Endodermal cell (in vitro differentiated cells): Measurements from ENCODE around the gene GDF2. TPM values are rescaled to one million over a fixed set of nuclear protein-coding genes. Genes with fewer than 3 reads are reported as not detected.

Experiments
- DNase-seq: peaks from one replicate; pipeline ENCODE4 v3.0.0-alpha.2; 2017
- H3K27ac ChIP-seq: 2 replicates; pipeline ENCODE4 v1.5.1; 2013; ENCODE audit warnings: mild to moderate bottlenecking, low read depth, low read length, moderate library complexity
- H3K27me3 ChIP-seq: 2 replicates; pipeline ENCODE4 v1.6.1; 2013; ENCODE audit warnings: mild to moderate bottlenecking, low read length, moderate library complexity; ENCODE audit not compliant: insufficient read depth, control insufficient read depth, poor library complexity, severe bottlenecking
- H3K36me3 ChIP-seq: 2 replicates; pipeline ENCODE4 v1.7.0; 2013; ENCODE audit warnings: mild to moderate bottlenecking, low read length, moderate library complexity; ENCODE audit not compliant: control insufficient read depth, insufficient read depth
- H3K4me1 ChIP-seq: one replicate; pipeline ENCODE4 v1.7.0; 2013; ENCODE audit warnings: low read length; ENCODE audit not compliant: control insufficient read depth, insufficient read depth
- H3K4me3 ChIP-seq: 2 replicates; pipeline ENCODE4 v1.5.1; 2013; ENCODE audit warnings: mild to moderate bottlenecking, low read length, moderate library complexity
- H3K9ac ChIP-seq: 2 replicates; pipeline ENCODE4 v1.6.1; 2013; ENCODE audit warnings: mild to moderate bottlenecking, low read length, moderate library complexity; ENCODE audit not compliant: poor library complexity, severe bottlenecking; ENCODE audit errors: extremely low read depth
- H3K9me3 ChIP-seq: 2 replicates; pipeline ENCODE4 v1.6.1; 2013; ENCODE audit warnings: mild to moderate bottlenecking, low read length, moderate library complexity; ENCODE audit not compliant: control insufficient read depth
- H3K27ac Mint-ChIP-seq: 2 replicates; pipeline ENCODE4 v1.8.0; 2020; ENCODE audit warnings: mixed read lengths
- H3K27me3 Mint-ChIP-seq: 2 replicates; pipeline ENCODE4 v1.8.0; 2021; ENCODE audit warnings: mild to moderate bottlenecking, mixed read lengths; ENCODE audit not compliant: insufficient read depth
- H3K36me3 Mint-ChIP-seq: 2 replicates; pipeline ENCODE4 v1.8.0; 2020; ENCODE audit warnings: low read depth, mixed read lengths
- H3K4me1 Mint-ChIP-seq: 2 replicates; pipeline ENCODE4 v1.8.0; 2020; ENCODE audit warnings: mixed read lengths
- H3K4me3 Mint-ChIP-seq: 2 replicates; pipeline ENCODE4 v1.8.0; 2020; ENCODE audit warnings: mild to moderate bottlenecking, moderate library complexity, mixed read lengths
- H3K9me3 Mint-ChIP-seq: 2 replicates; pipeline ENCODE4 v1.8.0; 2020; ENCODE audit warnings: mild to moderate bottlenecking, mixed read lengths
- CTCF ChIP-seq: fragments of 200-600 bp; sonication (generic); conservative IDR thresholded peaks from 2 replicates; pipeline ENCODE4 v1.5.0; 2021; ENCODE audit warnings: antibody characterized with exemption, mild to moderate bottlenecking
- WGBS, 2 experiments: methylation state at CpG; one replicate each; pipeline versions ENCODE4 v1.1.5 to v1.1.7; 2013; ENCODE audit warnings: missing lambda C conversion rate in 2 of 2, mixed read lengths in 1 of 2; ENCODE audit not compliant: insufficient coverage in 1 of 2, insufficient read length in 1 of 2; 5-methylcytosine and 5-hydroxymethylcytosine counted together
- total RNA-seq, 2 donors: library from RNA; stranded (reverse); fragmentation: NEBNext Ultra II Directional in 1 of 2; extraction: Animal tissue kit (Norgen Biotek cat#: 25700) in 1 of 2; gene quantifications; 2 replicates in 1 of 2; 3 replicates in 1 of 2; pipeline ENCODE4 v1.2.1, GENCODE V29; 2021

GDF2 gene
- total RNA-seq, 2 donors from 2014 or later, result not detected

GRCh38 chr10:47332371-47332770 lies 10.1 kb downstream of the GDF2 start:
- Histone ChIP-seq H3K27me3 (no peaks in the 10 kb centered on the region), H3K27ac (no peak overlapping the region), H3K4me3 (no peak overlapping the region), H3K9ac (no peak overlapping the region), H3K36me3 (no peaks in the 10 kb centered on the region), H3K4me1 (no peaks in the 10 kb centered on the region), H3K9me3 (no peaks in the 10 kb centered on the region)
- Mint-ChIP-seq H3K27ac (no peak overlapping the region), H3K36me3 (no peaks in the 10 kb centered on the region), H3K4me1 (no peaks in the 10 kb centered on the region), H3K27me3 (peaks cover 5% of the 10 kb centered on the region), H3K9me3 (peaks cover 3% of the 10 kb centered on the region), H3K4me3 (no peak overlapping the region)
- 91% methylated on average over 3 of the region's 3 CpGs; no CpG with 5 or more reads in 1 of the 2 experiments for WGBS, 2 experiments
- no peak for DNase-seq
- TF ChIP-seq CTCF, result no peak

- H3K4me3 ChIP-seq, result no peak overlapping the region
- DNase-seq, result no peak
- no peaks in the 10 kb centered on the region for H3K27me3 ChIP-seq
- H3K9me3 Mint-ChIP-seq, result no peaks in the 10 kb centered on the region
- H3K27me3 Mint-ChIP-seq, result peaks cover 5% of the 10 kb centered on the region
- no peaks in the 10 kb centered on the region for H3K9me3 ChIP-seq
- H3K27ac ChIP-seq, result no peak overlapping the region
- WGBS, 2 experiments, result 91 to 92% methylated on average over 3 of the region's 3 CpGs
- no peak overlapping the region for H3K9ac ChIP-seq
- TF ChIP-seq CTCF, result no peak
- no peaks in the 10 kb centered on the region for H3K4me1 Mint-ChIP-seq
- H3K36me3 Mint-ChIP-seq, result no peaks in the 10 kb centered on the region
- H3K4me1 ChIP-seq, result no peaks in the 10 kb centered on the region
- H3K4me3 Mint-ChIP-seq, result no peak overlapping the region
- no peaks in the 10 kb centered on the region for H3K36me3 ChIP-seq
- H3K27ac Mint-ChIP-seq, result no peak overlapping the region
Measured at GRCh38 chr10:47332946-47333345, 10.7 kb downstream of the GDF2 start.

- Mint-ChIP-seq H3K9me3 (no peaks in the 10 kb centered on the region), H3K27me3 (peaks cover 5% of the 10 kb centered on the region), H3K27ac (no peak overlapping the region), H3K4me1 (no peaks in the 10 kb centered on the region), H3K36me3 (no peaks in the 10 kb centered on the region), H3K4me3 (no peak overlapping the region)
- Histone ChIP-seq H3K27ac (no peak overlapping the region), H3K4me3 (no peak overlapping the region), H3K9me3 (no peaks in the 10 kb centered on the region), H3K9ac (no peak overlapping the region), H3K36me3 (no peaks in the 10 kb centered on the region), H3K4me1 (no peaks in the 10 kb centered on the region), H3K27me3 (no peaks in the 10 kb centered on the region)
- no peak for TF ChIP-seq CTCF
- WGBS, 2 experiments, result 79% methylated on average over 6 of the region's 6 CpGs; no CpG with 5 or more reads in 1 of the 2 experiments
- no peak for DNase-seq
Measured at GRCh38 chr10:47333532-47333931, 11.3 kb downstream of the GDF2 start.
